ENCODE data around the gene ZNF550.

DNA sequence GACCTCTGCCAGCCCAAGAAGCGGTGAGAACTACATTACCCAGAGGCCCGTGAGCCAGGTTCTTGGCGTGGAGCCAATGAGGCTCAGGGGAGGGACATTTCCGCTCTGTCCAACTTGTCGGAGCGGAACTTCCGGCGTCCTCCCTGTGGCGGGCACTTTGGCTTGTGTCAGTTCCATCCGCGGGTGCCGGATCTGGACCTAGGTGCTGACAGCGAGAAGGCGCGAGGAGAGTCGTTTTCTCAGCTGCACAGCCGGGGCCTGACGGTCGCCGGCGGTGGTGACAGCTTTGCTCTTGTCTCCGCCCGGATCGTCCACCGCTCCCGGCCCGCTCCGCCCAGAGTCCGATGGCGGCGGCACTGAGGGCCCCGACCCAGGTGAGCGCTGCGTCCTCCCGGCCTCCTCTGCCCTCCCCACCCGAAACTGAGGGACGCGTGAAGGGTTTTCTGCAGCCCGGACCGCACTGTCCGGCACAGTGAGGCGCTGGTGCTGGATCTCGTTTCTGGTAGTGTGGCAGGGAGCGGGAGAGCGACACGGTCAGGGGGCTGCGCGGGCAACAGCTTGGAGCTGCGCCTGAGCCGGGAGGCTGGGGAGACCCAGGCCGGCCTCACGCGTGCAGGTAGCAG is 40.2 kb upstream of the ZNF550 start, which contains the start of gene ZNF530:
- no peak for TF ChIP-seq EZH2 (IDR thresholded peaks at IDR 0.05; ENCODE audit: low read length)
- TF ChIP-seq, protein P1, sequence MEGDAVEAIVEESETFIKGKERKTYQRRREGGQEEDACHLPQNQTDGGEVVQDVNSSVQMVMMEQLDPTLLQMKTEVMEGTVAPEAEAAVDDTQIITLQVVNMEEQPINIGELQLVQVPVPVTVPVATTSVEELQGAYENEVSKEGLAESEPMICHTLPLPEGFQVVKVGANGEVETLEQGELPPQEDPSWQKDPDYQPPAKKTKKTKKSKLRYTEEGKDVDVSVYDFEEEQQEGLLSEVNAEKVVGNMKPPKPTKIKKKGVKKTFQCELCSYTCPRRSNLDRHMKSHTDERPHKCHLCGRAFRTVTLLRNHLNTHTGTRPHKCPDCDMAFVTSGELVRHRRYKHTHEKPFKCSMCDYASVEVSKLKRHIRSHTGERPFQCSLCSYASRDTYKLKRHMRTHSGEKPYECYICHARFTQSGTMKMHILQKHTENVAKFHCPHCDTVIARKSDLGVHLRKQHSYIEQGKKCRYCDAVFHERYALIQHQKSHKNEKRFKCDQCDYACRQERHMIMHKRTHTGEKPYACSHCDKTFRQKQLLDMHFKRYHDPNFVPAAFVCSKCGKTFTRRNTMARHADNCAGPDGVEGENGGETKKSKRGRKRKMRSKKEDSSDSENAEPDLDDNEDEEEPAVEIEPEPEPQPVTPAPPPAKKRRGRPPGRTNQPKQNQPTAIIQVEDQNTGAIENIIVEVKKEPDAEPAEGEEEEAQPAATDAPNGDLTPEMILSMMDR (optimal IDR thresholded peaks at IDR 0.05 in 1 of 3, IDR thresholded peaks at IDR 0.05 in 1 of 3, conservative IDR thresholded peaks at IDR 0.05 in 1 of 3; ENCODE audit: extremely low read depth in 1 of 3, insufficient read depth in 2 of 3, low read length in 3 of 3) = no peak

All from keratinocyte (primary cell).